Duodenal mucosa (tissue), 2 donors: ENCODE results near the gene GEMIN2.
A peak's percentile ranks its signal among the peaks of the same experiment; 100 is the strongest.
"Not testable (repeated sequence)": the region's sequence is repeated elsewhere in the genome, so short reads cannot be mapped to it uniquely, and the experiment has no call there.

Source experiments
- H3K27ac ChIP-seq: one replicate; pipeline ENCODE4 v1.7.0; 2013; ENCODE audit warnings: low read depth, low read length
- H3K27me3 ChIP-seq, 2 donors: one replicate each; pipeline ENCODE4 v1.7.0; 2013; ENCODE audit warnings: low read length in 2 of 2, control low read depth in 1 of 2; ENCODE audit not compliant: insufficient read depth in 2 of 2, control insufficient read depth in 1 of 2
- H3K36me3 ChIP-seq, 2 donors: one replicate each; pipeline ENCODE4 v1.7.0; 2013; ENCODE audit warnings: low read length in 2 of 2, control low read depth in 1 of 2; ENCODE audit not compliant: insufficient read depth in 2 of 2, control insufficient read depth in 1 of 2
- H3K4me1 ChIP-seq, 2 donors: one replicate each; pipeline ENCODE4 v1.7.0; 2013; ENCODE audit warnings: low read length in 2 of 2, control low read depth in 1 of 2; ENCODE audit not compliant: insufficient read depth in 2 of 2, control insufficient read depth in 1 of 2
- H3K4me3 ChIP-seq, 2 donors: one replicate each; pipeline ENCODE4 v1.7.0; 2013; ENCODE audit warnings: low read length in 2 of 2, low read depth in 1 of 2
- H3K9ac ChIP-seq, 2 donors: one replicate each; pipeline ENCODE4 v1.7.0; 2013; ENCODE audit warnings: low read length in 2 of 2, low read depth in 1 of 2
- H3K9me3 ChIP-seq, 2 donors: one replicate each; pipeline ENCODE4 v1.7.0; 2013; ENCODE audit warnings: low read length in 2 of 2, control low read depth in 1 of 2; ENCODE audit not compliant: control insufficient read depth in 1 of 2

Gene GEMIN2

GRCh38 chr14:39154594-39155189, 40.6 kb downstream of the GEMIN2 start:
- H3K4me1 ChIP-seq: no peaks in the 10 kb centered on the region
- no peaks in the 10 kb centered on the region for H3K27me3 ChIP-seq
- H3K9ac ChIP-seq: no peak overlapping the region
- peaks cover 14 to 42% of the 10 kb centered on the region in 2 donors for H3K36me3 ChIP-seq
- H3K4me3 ChIP-seq: no peak overlapping the region
- no peak overlapping the region for H3K27ac ChIP-seq
- H3K9me3 ChIP-seq: no peaks in the 10 kb centered on the region

GRCh38 chr14:39157491-39157890, 43.4 kb downstream of the GEMIN2 start:
- H3K4me3 ChIP-seq: no peak overlapping the region
- H3K9ac ChIP-seq: no peak overlapping the region
- H3K4me1 ChIP-seq: no peaks in the 10 kb centered on the region
- H3K27me3 ChIP-seq: no peaks in the 10 kb centered on the region
- no peaks in the 10 kb centered on the region for H3K9me3 ChIP-seq
- peaks cover 14 to 48% of the 10 kb centered on the region in 2 donors for H3K36me3 ChIP-seq
- no peak overlapping the region for H3K27ac ChIP-seq

DNA sequence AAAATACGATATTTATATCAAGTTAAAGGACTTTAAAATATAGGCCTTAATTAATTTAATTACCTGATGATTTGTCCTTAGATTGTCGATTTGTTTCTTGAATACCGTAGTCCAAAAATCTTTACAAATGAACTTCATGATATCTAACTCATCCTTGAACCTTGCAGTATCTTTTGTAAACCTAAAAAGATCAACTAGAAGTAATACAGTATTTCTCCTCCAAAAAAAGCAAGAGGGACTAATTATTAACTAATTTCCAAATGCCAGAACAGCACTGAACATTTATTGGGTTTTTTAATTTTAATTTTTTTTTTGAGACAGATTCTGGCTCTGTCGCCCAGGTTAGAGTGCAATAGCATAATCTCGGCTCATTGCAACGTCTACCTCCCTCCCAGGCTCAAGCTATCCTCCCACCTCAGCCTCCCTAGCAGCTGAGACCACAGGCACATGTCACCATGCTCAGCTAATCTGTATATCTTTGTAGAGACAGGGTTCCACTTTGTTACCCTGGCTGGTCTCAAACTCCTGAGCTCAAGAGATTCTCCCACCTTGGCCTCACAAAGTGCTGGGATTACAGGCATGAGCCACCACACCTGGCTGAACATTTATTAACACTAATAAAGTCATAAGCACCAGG, 44.2 kb downstream of the GEMIN2 start:
- Histone ChIP-seq H3K27ac (no peak overlapping the region), H3K4me3 (no peak overlapping the region), H3K9me3 (no peaks in the 10 kb centered on the region), H3K27me3 (no peaks in the 10 kb centered on the region), H3K36me3 (peaks cover 11 to 48% of the 10 kb centered on the region in 2 donors), H3K9ac (no peak overlapping the region), H3K4me1 (no peaks in the 10 kb centered on the region)

DNA sequence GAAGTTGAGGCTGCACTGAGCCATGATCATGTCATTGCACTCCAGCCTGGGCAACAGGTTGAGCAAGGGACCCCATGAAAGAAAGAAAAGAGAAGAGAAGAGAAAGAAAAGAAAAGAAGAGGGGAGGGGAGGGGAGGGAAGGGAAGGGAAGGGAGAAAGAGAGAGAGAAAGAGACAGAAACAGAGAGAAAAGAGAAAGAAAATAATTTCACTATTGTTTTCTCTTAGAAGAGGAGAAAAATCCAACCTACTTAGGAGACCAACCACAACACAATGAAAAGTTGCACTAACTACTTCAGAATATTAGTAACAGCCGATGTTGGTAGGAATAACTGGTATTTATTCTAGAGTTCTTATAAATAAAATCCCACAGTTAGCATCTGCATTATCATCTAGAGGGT, 46.4 kb downstream of the GEMIN2 start:
- H3K4me3 ChIP-seq: no peak overlapping the region

GRCh38 chr14:39167797-39168320, 53.7 kb downstream of the GEMIN2 start:
- Histone ChIP-seq H3K4me3 (peak overlapping the region in 1 of 2 donors; percentile 90), H3K9ac (peak overlapping the region in 1 of 2 donors; percentile 96)

More for the DNA sequence above, 46.4 kb downstream of the GEMIN2 start:
- Histone ChIP-seq H3K36me3 (peaks cover 11 to 38% of the 10 kb centered on the region in 2 donors), H3K27ac (no peak overlapping the region), H3K9me3 (no peaks in the 10 kb centered on the region), H3K27me3 (no peaks in the 10 kb centered on the region), H3K4me1 (no peaks in the 10 kb centered on the region), H3K9ac (no peak overlapping the region)

DNA sequence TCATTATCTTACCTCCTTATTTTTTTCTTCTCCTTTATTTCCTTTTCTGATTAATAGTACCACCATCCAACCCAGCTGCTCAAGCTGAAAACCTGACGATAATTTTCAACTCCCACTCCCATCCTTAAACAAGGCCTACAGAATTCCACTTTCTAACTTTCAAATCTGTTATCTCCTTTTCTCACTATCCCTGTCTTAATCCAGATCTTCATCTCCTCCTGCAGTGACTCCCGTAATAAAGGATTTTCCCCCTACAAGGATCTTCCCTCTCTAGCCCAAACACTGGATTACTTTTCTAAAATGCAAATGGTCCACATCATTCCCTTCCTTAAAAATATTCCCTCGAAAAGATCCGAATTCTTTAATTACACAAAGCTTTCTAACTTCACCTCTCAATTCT, 54.5 kb downstream of the GEMIN2 start:
- Histone ChIP-seq H3K9ac (peak overlapping the region in 1 of 2 donors; percentile 96), H3K27ac (no peak overlapping the region)

More at GRCh38 chr14:39167797-39168320, 53.7 kb downstream of the GEMIN2 start:
- H3K27me3 ChIP-seq, H3K27ac ChIP-seq, H3K36me3 ChIP-seq, H3K9me3 ChIP-seq: not testable (repeated sequence)
- H3K4me1 ChIP-seq: peaks cover 20 to 21% of the 10 kb centered on the region in 2 donors

DNA sequence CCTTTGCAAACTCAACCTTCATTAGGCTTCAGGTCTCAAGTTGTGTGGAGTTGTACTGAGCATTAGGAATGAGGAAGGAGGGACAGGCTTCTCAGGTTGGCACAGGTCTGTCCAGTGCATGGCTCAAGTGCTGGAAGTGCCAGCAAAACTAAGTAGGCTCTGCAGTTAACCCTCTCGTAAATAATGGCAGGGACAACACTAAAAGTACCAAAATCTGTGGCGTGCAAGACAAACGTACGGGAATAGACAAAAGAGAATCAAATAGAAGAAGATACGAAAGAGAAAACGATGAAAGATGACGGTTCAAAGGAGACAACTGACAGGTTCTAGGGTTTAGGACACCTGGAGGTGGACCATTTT, 55.4 kb downstream of the GEMIN2 start:
- peak overlapping the region; percentile 96 for H3K9ac ChIP-seq
- H3K36me3 ChIP-seq: peaks cover 0 to 3% of the 10 kb centered on the region in 2 donors
- H3K4me3 ChIP-seq: peak overlapping the region; percentile 90 to 98
- H3K27me3 ChIP-seq: no peaks in the 10 kb centered on the region
- no peaks in the 10 kb centered on the region for H3K9me3 ChIP-seq
- H3K4me1 ChIP-seq: peaks cover 21 to 22% of the 10 kb centered on the region in 2 donors
- H3K27ac ChIP-seq: peak overlapping the region; percentile 98

More for the DNA sequence above, 54.5 kb downstream of the GEMIN2 start:
- Histone ChIP-seq H3K4me3 (peak overlapping the region; percentile 90 to 98), H3K9me3 (no peaks in the 10 kb centered on the region), H3K36me3 (peaks cover 0 to 4% of the 10 kb centered on the region in 2 donors), H3K27me3 (no peaks in the 10 kb centered on the region), H3K4me1 (peaks cover 20 to 21% of the 10 kb centered on the region in 2 donors)

- H3K27ac ChIP-seq: no peak overlapping the region
- H3K27me3 ChIP-seq: no peaks in the 10 kb centered on the region
- H3K36me3 ChIP-seq: peaks cover 11 to 17% of the 10 kb centered on the region in 2 donors
- H3K4me1 ChIP-seq: peaks cover 14 to 27% of the 10 kb centered on the region in 2 donors
- no peak overlapping the region for H3K9ac ChIP-seq
- H3K9me3 ChIP-seq: peaks cover 0 to 2% of the 10 kb centered on the region in 2 donors
- H3K4me3 ChIP-seq: no peak overlapping the region
Observed at GRCh38 chr14:39173198-39173597, 59.1 kb downstream of the GEMIN2 start.

DNA sequence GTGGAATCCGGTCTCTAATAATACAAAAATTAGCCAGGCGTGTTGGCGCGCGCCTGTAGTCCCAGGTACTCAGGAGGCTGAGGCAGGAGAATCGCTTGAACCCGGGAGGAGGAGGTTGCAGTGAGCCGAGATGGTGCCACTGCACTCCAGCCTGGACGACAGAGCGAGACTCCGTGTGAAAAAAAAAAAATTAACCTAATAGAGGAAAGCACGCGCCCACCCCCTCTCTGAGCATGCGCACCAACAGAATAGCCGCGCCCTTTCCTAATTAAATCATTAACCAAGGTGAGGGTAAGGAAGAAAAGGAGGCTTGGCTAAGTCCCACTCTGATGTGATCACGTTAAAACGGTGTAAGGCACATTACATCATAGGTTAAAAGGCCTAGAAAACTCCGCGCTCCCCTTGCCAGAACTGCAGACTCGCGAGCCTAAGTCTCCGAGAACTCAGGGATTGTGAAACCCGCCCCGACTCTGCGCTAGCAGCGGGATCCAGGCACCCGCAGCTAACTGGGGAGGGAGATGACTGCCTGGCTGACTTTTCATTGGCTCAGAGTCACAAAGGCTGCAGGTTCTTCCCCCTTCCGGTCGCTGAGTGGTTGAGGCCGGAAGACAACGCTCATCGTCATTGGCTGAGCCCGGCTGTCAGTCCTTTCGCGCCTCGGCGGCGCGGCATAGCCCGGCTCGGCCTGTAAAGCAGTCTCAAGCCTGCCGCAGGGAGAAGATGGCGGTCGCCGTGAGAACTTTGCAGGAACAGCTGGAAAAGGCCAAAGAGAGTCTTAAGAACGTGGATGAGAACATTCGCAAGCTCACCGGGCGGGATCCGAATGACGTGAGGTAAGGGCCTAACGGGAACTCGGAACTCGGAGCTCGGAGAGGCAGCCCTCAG, 60.7 kb downstream of the GEMIN2 start, which contains the start of gene PNN:
PNN (plus strand) TSS at position 695 of the 885 bp plus-strand sequence; CDS start at position 721, 26 bp downstream.
- H3K4me3 ChIP-seq: peak within 1 kb of the TSS; percentile 93 to 98
- H3K9me3 ChIP-seq: peaks cover 0 to 2% of the 10 kb centered on the region in 2 donors
- peak within 1 kb of the TSS; percentile 94 for H3K27ac ChIP-seq
- H3K36me3 ChIP-seq: peaks cover 15 to 32% of the 10 kb centered on the region in 2 donors
- H3K27me3 ChIP-seq: no peaks in the 10 kb centered on the region
- peak within 1 kb of the TSS; percentile 94 to 99 for H3K9ac ChIP-seq
- peaks cover 4 to 17% of the 10 kb centered on the region in 2 donors for H3K4me1 ChIP-seq
